ENCODE data around the gene EIF4G1. TPM values are rescaled to one million over a fixed set of nuclear protein-coding genes. Genes with fewer than 3 reads are reported as not detected.

EIF4G1 gene
- total RNA-seq, 8 experiments from 2014 or later, result 103 to 454 (median 182) TPM

- in situ Hi-C loops (cut with MboI; ENCODE audit: low pct_unique_long_range_greater_than_20kb in 2 of 9, low sequenced_read_pairs in 9 of 9, unreplicated experiment in 9 of 9), result loop anchor here in 7 of 9 experiments (10.0 to 25.0 kb wide), 5 partner anchors 163 to 416 kb away; no protein-coding TSS in a partner anchor
- Histone ChIP-seq H3K4me1 (replicated peaks in 1 of 2) (peaks cover 7% of the 10 kb centered on the region in 2 donors), H3K27ac (no peak overlapping the region), H3K4me3 (no peak overlapping the region)
- whole genome bisulfite sequencing, 10 experiments, result 0 to 67% (median 44%) methylated on average over 1 to 5 of the region's 5 CpGs
- peak; percentile 39 to 98 (median 95) for ATAC-seq (replicated peaks in 6 of 8)
Observed at GRCh38 chr3:184371570-184372018, 57.2 kb downstream of the EIF4G1 start.

GRCh38 chr3:184372296-184372821, 58.0 kb downstream of the EIF4G1 start:
- ATAC-seq (replicated peaks in 6 of 8), result peak in 2 of 8 experiments; percentile 11 to 13
- H3K4me1 ChIP-seq (replicated peaks in 1 of 2), result peaks cover 8 to 11% of the 10 kb centered on the region in 2 donors
- H3K4me3 ChIP-seq, result no peak overlapping the region
- H3K27ac ChIP-seq, result no peak overlapping the region
- in situ Hi-C loops (cut with MboI; ENCODE audit: low pct_unique_long_range_greater_than_20kb in 2 of 9, low sequenced_read_pairs in 9 of 9, unreplicated experiment in 9 of 9), result loop anchor here in 7 of 9 experiments (10.0 to 25.0 kb wide), 5 partner anchors 162 to 415 kb away; no protein-coding TSS in a partner anchor
- 56 to 100% (median 76%) methylated on average over 1 to 4 of the region's 8 CpGs; no CpG with 5 or more reads in 5 of the 10 experiments for WGBS, 10 experiments

GRCh38 chr3:184372911-184373310, 58.5 kb downstream of the EIF4G1 start:
- peak in 2 of 8 experiments; percentile 0 to 2 for ATAC-seq (replicated peaks in 6 of 8)
- in situ Hi-C loops (cut with MboI; ENCODE audit: low pct_unique_long_range_greater_than_20kb in 2 of 9, low sequenced_read_pairs in 9 of 9, unreplicated experiment in 9 of 9), result loop anchor here in 7 of 9 experiments (10.0 to 25.0 kb wide), 5 partner anchors 162 to 414 kb away; no protein-coding TSS in a partner anchor
- no peak overlapping the region for H3K4me3 ChIP-seq
- WGBS, 10 experiments, result 11 to 77% (median 36%) methylated on average over 1 to 3 of the region's 5 CpGs; no CpG with 5 or more reads in 6 of the 10 experiments
- H3K27ac ChIP-seq, result no peak overlapping the region
- H3K4me1 ChIP-seq (replicated peaks in 1 of 2), result peaks cover 13 to 16% of the 10 kb centered on the region in 2 donors

GRCh38 chr3:184373422-184373821, 59.0 kb downstream of the EIF4G1 start:
- in situ Hi-C loops (cut with MboI; ENCODE audit: low pct_unique_long_range_greater_than_20kb in 2 of 9, low sequenced_read_pairs in 9 of 9, unreplicated experiment in 9 of 9), result loop anchor here in 7 of 9 experiments (10.0 to 25.0 kb wide), 5 partner anchors 161 to 414 kb away; no protein-coding TSS in a partner anchor

GRCh38 chr3:184375747-184376461, 61.5 kb downstream of the EIF4G1 start:
- no peak for ATAC-seq (replicated peaks in 6 of 8)
- H3K27ac ChIP-seq, result no peak overlapping the region
- in situ Hi-C loops (cut with MboI; ENCODE audit: low pct_unique_long_range_greater_than_20kb in 2 of 9, low sequenced_read_pairs in 9 of 9, unreplicated experiment in 9 of 9), result loop anchor here in 4 of 9 experiments (10.0 to 25.0 kb wide), 3 partner anchors 159 to 169 kb away; no protein-coding TSS in a partner anchor
- H3K4me3 ChIP-seq, result no peak overlapping the region
- H3K4me1 ChIP-seq (replicated peaks in 1 of 2), result peaks cover 25 to 35% of the 10 kb centered on the region in 2 donors
- 33 to 100% (median 85%) methylated on average over 1 to 7 of the region's 12 CpGs; no CpG with 5 or more reads in 2 of the 10 experiments for WGBS, 10 experiments

More at GRCh38 chr3:184373422-184373821, 59.0 kb downstream of the EIF4G1 start:
- ATAC-seq (replicated peaks in 6 of 8), result peak in 3 of 8 experiments; percentile 9 to 56 (median 55)
- 0 to 100% (median 70%) methylated on average over 1 to 5 of the region's 6 CpGs; no CpG with 5 or more reads in 3 of the 10 experiments for WGBS, 10 experiments
- Histone ChIP-seq H3K4me3 (no peak overlapping the region), H3K27ac (no peak overlapping the region), H3K4me1 (replicated peaks in 1 of 2) (peaks cover 18 to 22% of the 10 kb centered on the region in 2 donors)

GRCh38 chr3:184377374-184377773, 63.0 kb downstream of the EIF4G1 start:
- no peak for ATAC-seq (replicated peaks in 6 of 8)
- no peak overlapping the region for H3K27ac ChIP-seq
- H3K4me1 ChIP-seq (replicated peaks in 1 of 2), result peaks cover 18 to 32% of the 10 kb centered on the region in 2 donors
- H3K4me3 ChIP-seq, result no peak overlapping the region
- WGBS, 10 experiments, result 66 to 100% (median 100%) methylated on average over 1 to 3 of the region's 5 CpGs; no CpG with 5 or more reads in 5 of the 10 experiments
- in situ Hi-C loops (cut with MboI; ENCODE audit: low pct_unique_long_range_greater_than_20kb in 2 of 9, low sequenced_read_pairs in 9 of 9, unreplicated experiment in 9 of 9), result loop anchor here in 4 of 9 experiments (10.0 to 25.0 kb wide), 3 partner anchors 157 to 167 kb away; no protein-coding TSS in a partner anchor

GRCh38 chr3:184377882-184378445, 63.6 kb downstream of the EIF4G1 start, which contains the start of gene THPO:
Gene THPO (minus strand): TSS chr3:184378207. CDS start chr3:184376259, 1,948 bp downstream.
- ATAC-seq (replicated peaks in 6 of 8), result peak in 7 of 8 experiments; percentile 5 to 37 (median 24)
- WGBS, 10 experiments, result 17 to 60% (median 59%) methylated on average over 1 to 5 of the region's 7 CpGs; no CpG with 5 or more reads in 7 of the 10 experiments
- in situ Hi-C loops (cut with MboI; ENCODE audit: low pct_unique_long_range_greater_than_20kb in 2 of 9, low sequenced_read_pairs in 9 of 9, unreplicated experiment in 9 of 9), result loop anchor here in 4 of 9 experiments (10.0 to 25.0 kb wide), 3 partner anchors 157 to 167 kb away; no protein-coding TSS in a partner anchor
- no peak within 1 kb of the TSS for H3K27ac ChIP-seq
- H3K4me3 ChIP-seq, result peak within 1 kb of the TSS in 1 of 5 donors; percentile 12
- peaks cover 18 to 31% of the 10 kb centered on the region in 2 donors for H3K4me1 ChIP-seq (replicated peaks in 1 of 2)

GRCh38 chr3:184378651-184379357, 64.4 kb downstream of the EIF4G1 start:
- Histone ChIP-seq H3K4me1 (replicated peaks in 1 of 2) (peaks cover 18 to 31% of the 10 kb centered on the region in 2 donors), H3K4me3 (peak overlapping the region in 3 of 5 donors; percentile 54 to 89 (median 80)), H3K27ac (peak overlapping the region in 1 of 2 donors; percentile 82)
- ATAC-seq (replicated peaks in 6 of 8), result no peak
- in situ Hi-C loops (cut with MboI; ENCODE audit: low pct_unique_long_range_greater_than_20kb in 2 of 9, low sequenced_read_pairs in 9 of 9, unreplicated experiment in 9 of 9), result loop anchor here in 4 of 9 experiments (10.0 to 25.0 kb wide), 3 partner anchors 156 to 166 kb away; no protein-coding TSS in a partner anchor
- 20 to 92% (median 63%) methylated on average over 1 to 7 of the region's 10 CpGs; no CpG with 5 or more reads in 2 of the 10 experiments for WGBS, 10 experiments

- ATAC-seq (replicated peaks in 6 of 8), result peak; percentile 22 to 77 (median 68)
- H3K27ac ChIP-seq, result peak within 1 kb of the TSS; percentile 3 to 82
- 33 to 60% (median 43%) methylated on average over 2 to 3 of the region's 71 CpGs; no CpG with 5 or more reads in 7 of the 10 experiments for WGBS, 10 experiments
- in situ Hi-C loops (cut with MboI; ENCODE audit: low pct_unique_long_range_greater_than_20kb in 2 of 9, low sequenced_read_pairs in 9 of 9, unreplicated experiment in 9 of 9), result loop anchor here in 4 of 9 experiments (10.0 to 25.0 kb wide), 3 partner anchors 155 to 165 kb away; no protein-coding TSS in a partner anchor
- H3K4me1 ChIP-seq (replicated peaks in 1 of 2), result peaks cover 18 to 31% of the 10 kb centered on the region in 2 donors
- H3K4me3 ChIP-seq, result peak within 1 kb of the TSS; percentile 49 to 89 (median 54)
Observed at GRCh38 chr3:184379358-184380184, 65.2 kb downstream of the EIF4G1 start, which contains the start of gene CHRD. Gene CHRD (plus strand): TSS chr3:184380054. CDS start chr3:184380319, 265 bp downstream.

GRCh38 chr3:184380185-184380626, 65.8 kb downstream of the EIF4G1 start:
- WGBS, 10 experiments, result no CpG with 5 or more reads among the region's 62 CpGs

More at GRCh38 chr3:184380185-184380626, 65.8 kb downstream of the EIF4G1 start:
- Histone ChIP-seq H3K4me1 (replicated peaks in 1 of 2) (peaks cover 18 to 31% of the 10 kb centered on the region in 2 donors), H3K27ac (peak overlapping the region in 1 of 2 donors; percentile 82), H3K4me3 (peak overlapping the region; percentile 49 to 89 (median 54))
- peak; percentile 15 to 77 (median 60) for ATAC-seq (replicated peaks in 6 of 8)
- in situ Hi-C loops (cut with MboI; ENCODE audit: low pct_unique_long_range_greater_than_20kb in 2 of 9, low sequenced_read_pairs in 9 of 9, unreplicated experiment in 9 of 9), result loop anchor here in 1 of 9 experiments (25.0 kb wide), 1 partner anchor 157 kb away; no protein-coding TSS in a partner anchor
